T-cell (primary cell): ENCODE measurements around the gene ZBTB39. TPM values are rescaled to one million over a fixed set of nuclear protein-coding genes. Genes with fewer than 3 reads are reported as not detected.

Experiments used
- ATAC-seq, 4 experiments: fragments of 200-7000 bp in 3 of 4; fragments of 150-1000 bp in 1 of 4; cut with Tn5 transposase; replicated peaks in 1 of 4; 1 replicate in 3 of 4; 2 replicates in 1 of 4; pipeline ENCODE4 v1.10.0; 2021; ENCODE audit warnings: moderate library complexity in 3 of 4, mild to moderate bottlenecking in 2 of 4, moderate number of reproducible peaks in 1 of 4
- CTCF ChIA-PET, 2 donors: fragments of 300-600 bp; sonication (Branson Sonifier 250); formaldehyde crosslinking; loops; one replicate each; lab custom pipeline; 2022; ENCODE audit warnings: antibody characterized with exemption in 2 of 2; lab: Charles Lee
- POLR2A ChIA-PET, 2 donors: fragments of 300-600 bp; sonication (Branson Sonifier 250); formaldehyde crosslinking; loops; one replicate each; lab custom pipeline; 2022; ENCODE audit warnings: antibody characterized with exemption in 2 of 2; lab: Charles Lee
- DNase-seq, 35 experiments: peaks; one replicate each; pipeline versions ENCODE4 v3.0.0 to v3.0.0-alpha.2; 2013 to 2023
- H3K27ac ChIP-seq: one replicate; pipeline ENCODE4 v1.5.1; 2013; ENCODE audit warnings: low read length
- H3K27me3 ChIP-seq, 2 experiments: replicated peaks in 1 of 2; 1 replicate in 1 of 2; 2 replicates in 1 of 2; pipeline versions ENCODE4 v1.6.1 to v1.7.0; 2013; ENCODE audit warnings: low read length in 1 of 2, mixed read lengths in 1 of 2; ENCODE audit not compliant: control insufficient read depth in 2 of 2, insufficient read depth in 2 of 2; ENCODE audit errors: extremely low read depth in 1 of 2
- H3K36me3 ChIP-seq, 2 donors: 1 replicate in 1 of 2; 2 replicates in 1 of 2; pipeline versions ENCODE4 v1.6.1 to v1.7.0; 2013; ENCODE audit warnings: low read length in 1 of 2; ENCODE audit not compliant: control insufficient read depth in 2 of 2, insufficient read depth in 1 of 2; ENCODE audit errors: extremely low read depth in 1 of 2
- H3K4me1 ChIP-seq, 2 experiments: 1 replicate in 1 of 2; 2 replicates in 1 of 2; pipeline versions ENCODE4 v1.6.1 to v1.7.0; 2013; ENCODE audit warnings: low read length in 2 of 2, mixed read lengths in 1 of 2; ENCODE audit not compliant: insufficient read depth in 2 of 2, control insufficient read depth in 1 of 2; ENCODE audit errors: extremely low read depth in 1 of 2
- H3K4me3 ChIP-seq, 2 donors: 1 replicate in 1 of 2; 2 replicates in 1 of 2; pipeline versions ENCODE4 v1.5.1 to v1.7.0; 2013; ENCODE audit warnings: mild to moderate bottlenecking in 2 of 2, low read length in 1 of 2, moderate library complexity in 1 of 2; ENCODE audit not compliant: control insufficient read depth in 1 of 2; ENCODE audit errors: extremely low read depth in 1 of 2
- H3K9me3 ChIP-seq: 2 replicates; pipeline ENCODE4 v1.7.0; 2013
- H3K27ac Mint-ChIP-seq, 2 donors: one replicate each; pipeline ENCODE4 v1.8.0; 2020 to 2021; ENCODE audit warnings: mild to moderate bottlenecking in 2 of 2, mixed read lengths in 2 of 2
- H3K27me3 Mint-ChIP-seq, 2 donors: one replicate each; pipeline ENCODE4 v1.8.0; 2021 to 2022; ENCODE audit warnings: mixed read lengths in 2 of 2
- H3K36me3 Mint-ChIP-seq: one replicate; pipeline ENCODE4 v1.8.0; 2021; ENCODE audit warnings: mixed read lengths
- H3K4me1 Mint-ChIP-seq, 3 donors: one replicate each; pipeline ENCODE4 v1.8.0; 2020 to 2022; ENCODE audit warnings: mixed read lengths in 3 of 3, mild to moderate bottlenecking in 1 of 3
- H3K4me3 Mint-ChIP-seq, 3 donors: one replicate each; pipeline ENCODE4 v1.8.0; 2020 to 2022; ENCODE audit warnings: mild to moderate bottlenecking in 3 of 3, mixed read lengths in 3 of 3, moderate library complexity in 3 of 3
- H3K9me3 Mint-ChIP-seq, 3 donors: one replicate each; pipeline ENCODE4 v1.8.0; 2020 to 2022; ENCODE audit warnings: mixed read lengths in 3 of 3
- WGBS: methylation state at CpG from one replicate; pipeline ENCODE4 v1.1.5; 2013; ENCODE audit warnings: missing lambda C conversion rate; ENCODE audit not compliant: insufficient coverage; 5-methylcytosine and 5-hydroxymethylcytosine counted together
- total RNA-seq, 35 experiments: library from RNA in 6 of 35; stranded (reverse) in 6 of 35; fragments of 120-200 nt in 1 of 35; gene quantifications; one replicate each; pipeline versions ENCODE4 v1.2.1 to v1.2.4 and lab custom pipeline; 2013 to 2026

ZBTB39 gene
- total RNA-seq, 5 donors from 2014 or later (not counting 1 experiment from before 2014, with no cell fraction given), result 7.9 to 11.2 (median 11.0) TPM

DNA sequence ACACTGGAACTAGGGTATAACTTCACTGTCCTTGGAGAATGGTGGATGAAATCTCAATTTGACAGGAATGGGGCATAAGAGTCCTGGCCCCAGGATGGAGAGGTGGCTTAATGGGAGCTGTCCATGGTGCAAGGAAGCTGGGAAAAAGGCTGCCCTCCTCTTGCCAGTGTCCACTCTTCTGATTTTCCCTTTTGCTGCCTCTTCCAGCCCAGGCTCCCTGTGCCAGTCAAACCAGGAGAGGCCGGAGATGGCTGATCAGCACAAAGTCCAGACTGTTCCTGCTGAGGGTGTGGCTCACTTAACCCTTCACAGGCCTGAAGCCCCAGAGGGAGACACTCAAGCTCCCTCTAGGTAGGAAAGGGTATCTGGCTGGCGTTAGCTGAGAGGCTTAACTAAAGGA, 43.5 kb upstream of the ZBTB39 start, which contains the start of gene MYO1A:
TSS of gene MYO1A (minus strand) at position 240 of the 400 bp plus-strand sequence. CDS start 1,806 bp downstream, outside the sequence.
- Mint-ChIP-seq H3K27ac (no peak within 1 kb of the TSS), H3K4me3 (no peak within 1 kb of the TSS), H3K9me3 (no peaks in the 10 kb centered on the region), H3K27me3 (peaks cover 0 to 2% of the 10 kb centered on the region in 2 donors), H3K4me1 (peaks cover 20 to 43% (median 26%) of the 10 kb centered on the region in 3 donors), H3K36me3 (no peaks in the 10 kb centered on the region)
- CTCF ChIA-PET, result interaction anchor here in 1 of 2 donors (1.1 kb wide), 1 partner anchor 10 kb away, joined by 3 read pairs; no protein-coding TSS in a partner anchor
- WGBS, result 85% methylated on average over 2 of the region's 2 CpGs
- Histone ChIP-seq H3K4me1 (peaks cover 12 to 24% of the 10 kb centered on the region in 2 experiments), H3K9me3 (no peaks in the 10 kb centered on the region), H3K27ac (no peak within 1 kb of the TSS), H3K27me3 (no peaks in the 10 kb centered on the region), H3K4me3 (no peak within 1 kb of the TSS), H3K36me3 (no peaks in the 10 kb centered on the region)
- DNase-seq, result no peak
- no peak for ATAC-seq
- POLR2A ChIA-PET, result interaction anchor here in 1 of 2 donors (0.6 kb wide), 1 partner anchor 375 kb away, joined by 12 read pairs; no protein-coding TSS in a partner anchor

DNA sequence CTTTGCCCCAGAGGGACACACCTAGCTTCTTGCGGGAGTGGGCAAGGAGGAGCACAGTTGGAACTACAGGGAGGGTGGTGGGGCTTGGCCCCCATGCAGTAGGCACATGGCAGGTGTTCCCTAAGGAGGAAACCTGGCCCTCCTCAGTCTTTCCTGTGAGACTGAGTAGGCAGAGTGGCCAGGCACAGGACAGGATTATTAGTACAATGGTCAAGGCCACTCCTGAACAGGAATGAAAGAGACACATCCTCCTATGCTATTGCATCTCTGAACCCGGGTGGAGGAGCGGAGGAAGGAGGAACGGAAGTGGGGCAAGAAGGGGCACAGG, 42.7 kb upstream of the ZBTB39 start:
- H3K9me3 ChIP-seq, result no peaks in the 10 kb centered on the region
- Mint-ChIP-seq H3K36me3 (no peaks in the 10 kb centered on the region), H3K4me1 (peaks cover 20 to 43% (median 26%) of the 10 kb centered on the region in 3 donors), H3K9me3 (no peaks in the 10 kb centered on the region), H3K4me3 (no peak overlapping the region), H3K27me3 (peaks cover 0 to 2% of the 10 kb centered on the region in 2 donors), H3K27ac (no peak overlapping the region)
- ChIA-PET CTCF (interaction anchor here in 1 of 2 donors (0.7 kb wide), 2 partner anchors 11 to 22 kb away, joined by 3 read pairs; no protein-coding TSS in a partner anchor), POLR2A (no interaction called here)
- DNase-seq, result no peak
- H3K27ac ChIP-seq, result no peak overlapping the region
- H3K36me3 ChIP-seq, result no peaks in the 10 kb centered on the region
- H3K4me1 ChIP-seq, result peaks cover 12 to 24% of the 10 kb centered on the region in 2 experiments
- ATAC-seq, result no peak
- no CpG with 5 or more reads among the region's 4 CpGs for WGBS
- H3K27me3 ChIP-seq, result peaks cover 0 to 4% of the 10 kb centered on the region in 2 experiments
- H3K4me3 ChIP-seq, result no peak overlapping the region

- H3K27ac Mint-ChIP-seq, result no peak overlapping the region
Measured at GRCh38 chr12:57048423-57049118, 42.2 kb upstream of the ZBTB39 start.

GRCh38 chr12:57047981-57048380, 41.6 kb upstream of the ZBTB39 start:
- DNase-seq, result no peak
- peaks cover 12 to 24% of the 10 kb centered on the region in 2 experiments for H3K4me1 ChIP-seq
- H3K9me3 ChIP-seq, result no peaks in the 10 kb centered on the region
- CTCF ChIA-PET, result interaction anchor here (0.6 to 1.5 kb wide), 3 partner anchors 13 to 64 kb away, joined by 3 to 5 read pairs (median 3); no protein-coding TSS in a partner anchor
- no peaks in the 10 kb centered on the region for H3K36me3 ChIP-seq
- Mint-ChIP-seq H3K36me3 (no peaks in the 10 kb centered on the region), H3K4me1 (peaks cover 20 to 43% (median 26%) of the 10 kb centered on the region in 3 donors), H3K4me3 (peak overlapping the region in 1 of 3 donors; percentile 74), H3K27me3 (peaks cover 0 to 5% of the 10 kb centered on the region in 2 donors), H3K9me3 (no peaks in the 10 kb centered on the region), H3K27ac (peak overlapping the region in 1 of 2 donors; percentile 61)
- no peak for ATAC-seq
- POLR2A ChIA-PET, result no interaction called here
- H3K27me3 ChIP-seq, result peaks cover 0 to 9% of the 10 kb centered on the region in 2 experiments
- H3K4me3 ChIP-seq, result no peak overlapping the region
- H3K27ac ChIP-seq, result no peak overlapping the region
- WGBS, result no CpG with 5 or more reads among the region's 1 CpG

More at GRCh38 chr12:57048423-57049118, 42.2 kb upstream of the ZBTB39 start:
- no peak for ATAC-seq
- Histone ChIP-seq H3K4me3 (no peak overlapping the region), H3K27me3 (peaks cover 0 to 9% of the 10 kb centered on the region in 2 experiments), H3K36me3 (no peaks in the 10 kb centered on the region), H3K4me1 (peaks cover 12 to 24% of the 10 kb centered on the region in 2 experiments), H3K9me3 (no peaks in the 10 kb centered on the region), H3K27ac (no peak overlapping the region)
- Mint-ChIP-seq H3K27me3 (peaks cover 0 to 5% of the 10 kb centered on the region in 2 donors), H3K9me3 (no peaks in the 10 kb centered on the region), H3K4me3 (no peak overlapping the region), H3K36me3 (no peaks in the 10 kb centered on the region), H3K4me1 (peaks cover 20 to 43% (median 26%) of the 10 kb centered on the region in 3 donors)
- ChIA-PET CTCF (interaction anchor here in 1 of 2 donors (0.7 to 1.5 kb wide), 4 partner anchors 12 to 22 kb away, joined by 3 to 5 read pairs (median 3); no protein-coding TSS in a partner anchor), POLR2A (no interaction called here)
- WGBS, result no CpG with 5 or more reads among the region's 1 CpG
- no peak for DNase-seq

- Histone ChIP-seq H3K27ac (no peak overlapping the region), H3K4me1 (peaks cover 12 to 24% of the 10 kb centered on the region in 2 experiments), H3K36me3 (no peaks in the 10 kb centered on the region), H3K27me3 (peaks cover 0 to 9% of the 10 kb centered on the region in 2 experiments), H3K4me3 (peak overlapping the region in 1 of 2 donors; percentile 5), H3K9me3 (no peaks in the 10 kb centered on the region)
- H3K27ac Mint-ChIP-seq, result peak overlapping the region; percentile 56 to 61
- peaks cover 0 to 5% of the 10 kb centered on the region in 2 donors for H3K27me3 Mint-ChIP-seq
- no peaks in the 10 kb centered on the region for H3K36me3 Mint-ChIP-seq
- peaks cover 20 to 43% (median 26%) of the 10 kb centered on the region in 3 donors for H3K4me1 Mint-ChIP-seq
- no peaks in the 10 kb centered on the region for H3K9me3 Mint-ChIP-seq
- ATAC-seq (peak; percentile 37 to 83 (median 68)), DNase-seq (peak in 19 of 35 experiments; percentile 7 to 49 (median 24))
- ChIA-PET CTCF (interaction anchor here (0.5 to 1.5 kb wide), 3 partner anchors 14 to 590 kb away, joined by 3 to 16 read pairs (median 5); no protein-coding TSS in a partner anchor), POLR2A (no interaction called here)
- peak overlapping the region in 2 of 3 donors; percentile 49 to 74 for H3K4me3 Mint-ChIP-seq
- WGBS, result no CpG with 5 or more reads among the region's 10 CpGs
Measured at GRCh38 chr12:57046947-57047890, 40.9 kb upstream of the ZBTB39 start.
